Measurements from ENCODE around the gene FUT4. TPM values are rescaled to one million over a fixed set of nuclear protein-coding genes. Genes with fewer than 3 reads are reported as not detected.

FUT4 gene
- total RNA-seq, 1 experiment from 2014 or later: 7.7 TPM

DNA sequence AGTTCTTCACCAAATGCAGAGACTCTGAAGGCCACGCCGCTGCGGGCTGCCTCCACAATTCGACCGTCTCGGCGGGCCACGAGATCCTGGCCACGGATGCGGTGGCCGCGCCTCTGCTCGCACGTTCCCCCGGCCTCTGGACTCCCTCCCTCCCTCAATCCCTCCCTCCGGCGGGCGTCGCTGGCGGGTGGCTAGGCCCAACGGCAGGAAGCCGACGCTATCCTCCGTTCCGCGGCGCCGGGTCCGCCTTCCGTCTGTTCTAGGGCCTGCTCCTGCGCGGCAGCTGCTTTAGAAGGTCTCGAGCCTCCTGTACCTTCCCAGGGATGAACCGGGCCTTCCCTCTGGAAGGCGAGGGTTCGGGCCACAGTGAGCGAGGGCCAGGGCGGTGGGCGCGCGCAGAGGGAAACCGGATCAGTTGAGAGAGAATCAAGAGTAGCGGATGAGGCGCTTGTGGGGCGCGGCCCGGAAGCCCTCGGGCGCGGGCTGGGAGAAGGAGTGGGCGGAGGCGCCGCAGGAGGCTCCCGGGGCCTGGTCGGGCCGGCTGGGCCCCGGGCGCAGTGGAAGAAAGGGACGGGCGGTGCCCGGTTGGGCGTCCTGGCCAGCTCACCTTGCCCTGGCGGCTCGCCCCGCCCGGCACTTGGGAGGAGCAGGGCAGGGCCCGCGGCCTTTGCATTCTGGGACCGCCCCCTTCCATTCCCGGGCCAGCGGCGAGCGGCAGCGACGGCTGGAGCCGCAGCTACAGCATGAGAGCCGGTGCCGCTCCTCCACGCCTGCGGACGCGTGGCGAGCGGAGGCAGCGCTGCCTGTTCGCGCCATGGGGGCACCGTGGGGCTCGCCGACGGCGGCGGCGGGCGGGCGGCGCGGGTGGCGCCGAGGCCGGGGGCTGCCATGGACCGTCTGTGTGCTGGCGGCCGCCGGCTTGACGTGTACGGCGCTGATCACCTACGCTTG is at the start of gene FUT4 (continued):
- peak; percentile 9; the same call in 1 of the 2 replicates for TF ChIP-seq USF1 (CRISPR knock-in tag; IDR thresholded peaks at IDR 0.05)
- TF ChIP-seq NFE2L1 (CRISPR knock-in tag; IDR thresholded peaks at IDR 0.05): peak; percentile 85
- no peak for TF ChIP-seq GTF2I (CRISPR knock-in tag; conservative IDR thresholded peaks at IDR 0.05)
- TF ChIP-seq RELA (CRISPR knock-in tag; IDR thresholded peaks at IDR 0.05; ENCODE audit: borderline replicate concordance): 0 out of 2 replicates have a peak, but pooled peaks have one; percentile 4
- TF ChIP-seq IRF2 (CRISPR knock-in tag; IDR thresholded peaks at IDR 0.05; ENCODE audit: borderline replicate concordance, low read depth): peak; percentile 32; the same call in 1 of the 2 replicates
- no peak for TF ChIP-seq ZNF396 (CRISPR knock-in tag; IDR thresholded peaks at IDR 0.05; ENCODE audit: borderline replicate concordance)
- no peak for TF ChIP-seq MXD4 (CRISPR knock-in tag; IDR thresholded peaks at IDR 0.05; ENCODE audit: borderline replicate concordance)
- TF ChIP-seq SP1 (CRISPR knock-in tag; conservative IDR thresholded peaks at IDR 0.05): peak; percentile 30
- TF ChIP-seq, protein P1, sequence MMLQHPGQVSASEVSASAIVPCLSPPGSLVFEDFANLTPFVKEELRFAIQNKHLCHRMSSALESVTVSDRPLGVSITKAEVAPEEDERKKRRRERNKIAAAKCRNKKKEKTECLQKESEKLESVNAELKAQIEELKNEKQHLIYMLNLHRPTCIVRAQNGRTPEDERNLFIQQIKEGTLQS (CRISPR knock-in tag; conservative IDR thresholded peaks at IDR 0.05): no peak
- TF ChIP-seq ZNF232 (CRISPR knock-in tag; IDR thresholded peaks at IDR 0.05): no peak; the same call in 1 of the 2 replicates
- TF ChIP-seq OVOL2 (CRISPR knock-in tag; IDR thresholded peaks at IDR 0.05; ENCODE audit: borderline replicate concordance): no peak
- no peak for TF ChIP-seq ZNF425 (CRISPR knock-in tag; conservative IDR thresholded peaks at IDR 0.05)
- TF ChIP-seq CBFB (CRISPR knock-in tag; IDR thresholded peaks at IDR 0.05; ENCODE audit: low read depth): 0 out of 2 replicates have a peak, but pooled peaks have one; percentile 37
- TF ChIP-seq, protein P2, sequence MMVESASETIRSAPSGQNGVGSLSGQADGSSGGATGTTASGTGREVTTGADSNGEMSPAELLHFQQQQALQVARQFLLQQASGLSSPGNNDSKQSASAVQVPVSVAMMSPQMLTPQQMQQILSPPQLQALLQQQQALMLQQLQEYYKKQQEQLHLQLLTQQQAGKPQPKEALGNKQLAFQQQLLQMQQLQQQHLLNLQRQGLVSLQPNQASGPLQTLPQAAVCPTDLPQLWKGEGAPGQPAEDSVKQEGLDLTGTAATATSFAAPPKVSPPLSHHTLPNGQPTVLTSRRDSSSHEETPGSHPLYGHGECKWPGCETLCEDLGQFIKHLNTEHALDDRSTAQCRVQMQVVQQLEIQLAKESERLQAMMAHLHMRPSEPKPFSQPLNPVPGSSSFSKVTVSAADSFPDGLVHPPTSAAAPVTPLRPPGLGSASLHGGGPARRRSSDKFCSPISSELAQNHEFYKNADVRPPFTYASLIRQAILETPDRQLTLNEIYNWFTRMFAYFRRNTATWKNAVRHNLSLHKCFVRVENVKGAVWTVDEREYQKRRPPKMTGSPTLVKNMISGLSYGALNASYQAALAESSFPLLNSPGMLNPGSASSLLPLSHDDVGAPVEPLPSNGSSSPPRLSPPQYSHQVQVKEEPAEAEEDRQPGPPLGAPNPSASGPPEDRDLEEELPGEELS (CRISPR knock-in tag; IDR thresholded peaks at IDR 0.05): peak; percentile 77
- peak; percentile 44; the same call in 1 of the 2 replicates for TF ChIP-seq KAT7 (CRISPR knock-in tag; IDR thresholded peaks at IDR 0.05; ENCODE audit: borderline replicate concordance)
- TF ChIP-seq ATF6 (CRISPR knock-in tag; IDR thresholded peaks at IDR 0.05): no peak
- peak; percentile 51; the same call in 1 of the 2 replicates for TF ChIP-seq TCF7 (CRISPR knock-in tag; IDR thresholded peaks at IDR 0.05; ENCODE audit: low read depth)
- TF ChIP-seq FOXK1 (CRISPR knock-in tag; IDR thresholded peaks at IDR 0.05): 0 out of 2 replicates have a peak, but pooled peaks have one; percentile 24
- TF ChIP-seq ZNF281 (CRISPR knock-in tag; IDR thresholded peaks at IDR 0.05): no peak

All from WTC11 (cell line).